ENCODE data around the gene SEC61G. TPM values are rescaled to one million over a fixed set of nuclear protein-coding genes. Genes with fewer than 3 reads are reported as not detected.

Gene SEC61G
- total and polyA plus RNA-seq, 10 of the 15 experiments (the other 5 are each of a cell fraction or from before 2014, with no cell fraction given): 163 to 809 (median 346) TPM

DNA sequence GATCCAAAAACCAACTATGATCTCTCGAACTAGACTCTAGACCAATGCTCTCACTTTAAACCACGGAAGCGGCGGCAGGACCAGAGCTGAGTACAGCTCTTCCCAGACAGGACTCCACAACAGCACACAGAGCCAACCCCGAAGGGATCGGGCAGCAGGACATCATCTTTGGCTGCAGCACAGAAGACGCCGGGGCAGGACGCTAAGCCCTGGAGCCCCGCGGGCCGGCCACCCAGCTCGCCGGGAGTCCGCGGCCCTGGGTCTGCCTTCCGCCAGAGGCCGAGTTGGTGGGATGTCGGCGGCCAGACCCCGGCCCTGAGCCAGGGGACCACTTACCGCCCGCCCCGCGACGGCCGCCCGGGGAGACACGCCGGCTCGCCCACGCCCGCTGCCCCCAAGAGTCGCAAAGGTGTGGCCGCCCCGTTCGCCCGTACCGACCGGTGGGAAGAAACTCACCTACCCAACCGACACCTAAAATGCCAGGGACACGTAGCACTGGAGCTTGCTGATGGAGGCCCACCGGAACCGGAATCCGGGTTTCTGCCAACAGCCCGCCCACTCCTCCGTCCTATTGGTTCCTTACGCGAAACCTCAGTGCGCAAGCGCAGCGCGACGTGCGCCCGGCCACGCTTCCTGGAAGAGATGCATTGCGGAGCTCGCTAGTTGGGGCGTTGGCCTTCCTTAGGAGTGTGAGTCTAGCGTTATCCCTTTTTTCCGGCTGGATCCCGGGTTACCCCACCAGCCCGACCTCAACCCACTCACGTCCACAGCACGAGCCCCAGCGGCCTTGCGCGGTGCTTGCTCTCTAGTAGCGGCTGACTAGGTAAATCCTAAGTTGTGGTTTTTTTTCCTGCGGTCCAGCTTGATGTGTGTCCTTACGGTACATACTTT lies at the start of gene SEC61G (continued):
- TF ChIP-seq, protein P1, sequence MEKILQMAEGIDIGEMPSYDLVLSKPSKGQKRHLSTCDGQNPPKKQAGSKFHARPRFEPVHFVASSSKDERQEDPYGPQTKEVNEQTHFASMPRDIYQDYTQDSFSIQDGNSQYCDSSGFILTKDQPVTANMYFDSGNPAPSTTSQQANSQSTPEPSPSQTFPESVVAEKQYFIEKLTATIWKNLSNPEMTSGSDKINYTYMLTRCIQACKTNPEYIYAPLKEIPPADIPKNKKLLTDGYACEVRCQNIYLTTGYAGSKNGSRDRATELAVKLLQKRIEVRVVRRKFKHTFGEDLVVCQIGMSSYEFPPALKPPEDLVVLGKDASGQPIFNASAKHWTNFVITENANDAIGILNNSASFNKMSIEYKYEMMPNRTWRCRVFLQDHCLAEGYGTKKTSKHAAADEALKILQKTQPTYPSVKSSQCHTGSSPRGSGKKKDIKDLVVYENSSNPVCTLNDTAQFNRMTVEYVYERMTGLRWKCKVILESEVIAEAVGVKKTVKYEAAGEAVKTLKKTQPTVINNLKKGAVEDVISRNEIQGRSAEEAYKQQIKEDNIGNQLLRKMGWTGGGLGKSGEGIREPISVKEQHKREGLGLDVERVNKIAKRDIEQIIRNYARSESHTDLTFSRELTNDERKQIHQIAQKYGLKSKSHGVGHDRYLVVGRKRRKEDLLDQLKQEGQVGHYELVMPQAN (conservative IDR thresholded peaks at IDR 0.05): peak; percentile 29; the same call in 1 of the 2 replicates
- no peak; the same call in none of the 2 replicates for TF ChIP-seq GATAD2B (conservative IDR thresholded peaks at IDR 0.05; ENCODE audit: low read depth)
- no peak for TF ChIP-seq NR2C1 (IDR thresholded peaks at IDR 0.05)
- TF ChIP-seq STAT3 (IDR thresholded peaks at IDR 0.05; ENCODE audit: low read depth, low read length): no peak
- TF ChIP-seq, protein P2, sequence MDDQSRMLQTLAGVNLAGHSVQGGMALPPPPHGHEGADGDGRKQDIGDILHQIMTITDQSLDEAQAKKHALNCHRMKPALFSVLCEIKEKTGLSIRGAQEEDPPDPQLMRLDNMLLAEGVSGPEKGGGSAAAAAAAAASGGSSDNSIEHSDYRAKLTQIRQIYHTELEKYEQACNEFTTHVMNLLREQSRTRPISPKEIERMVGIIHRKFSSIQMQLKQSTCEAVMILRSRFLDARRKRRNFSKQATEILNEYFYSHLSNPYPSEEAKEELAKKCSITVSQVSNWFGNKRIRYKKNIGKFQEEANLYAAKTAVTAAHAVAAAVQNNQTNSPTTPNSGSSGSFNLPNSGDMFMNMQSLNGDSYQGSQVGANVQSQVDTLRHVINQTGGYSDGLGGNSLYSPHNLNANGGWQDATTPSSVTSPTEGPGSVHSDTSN (IDR thresholded peaks at IDR 0.05; ENCODE audit: insufficient replicate concordance, low read depth, low read length): no peak
- TF ChIP-seq, protein P3, sequence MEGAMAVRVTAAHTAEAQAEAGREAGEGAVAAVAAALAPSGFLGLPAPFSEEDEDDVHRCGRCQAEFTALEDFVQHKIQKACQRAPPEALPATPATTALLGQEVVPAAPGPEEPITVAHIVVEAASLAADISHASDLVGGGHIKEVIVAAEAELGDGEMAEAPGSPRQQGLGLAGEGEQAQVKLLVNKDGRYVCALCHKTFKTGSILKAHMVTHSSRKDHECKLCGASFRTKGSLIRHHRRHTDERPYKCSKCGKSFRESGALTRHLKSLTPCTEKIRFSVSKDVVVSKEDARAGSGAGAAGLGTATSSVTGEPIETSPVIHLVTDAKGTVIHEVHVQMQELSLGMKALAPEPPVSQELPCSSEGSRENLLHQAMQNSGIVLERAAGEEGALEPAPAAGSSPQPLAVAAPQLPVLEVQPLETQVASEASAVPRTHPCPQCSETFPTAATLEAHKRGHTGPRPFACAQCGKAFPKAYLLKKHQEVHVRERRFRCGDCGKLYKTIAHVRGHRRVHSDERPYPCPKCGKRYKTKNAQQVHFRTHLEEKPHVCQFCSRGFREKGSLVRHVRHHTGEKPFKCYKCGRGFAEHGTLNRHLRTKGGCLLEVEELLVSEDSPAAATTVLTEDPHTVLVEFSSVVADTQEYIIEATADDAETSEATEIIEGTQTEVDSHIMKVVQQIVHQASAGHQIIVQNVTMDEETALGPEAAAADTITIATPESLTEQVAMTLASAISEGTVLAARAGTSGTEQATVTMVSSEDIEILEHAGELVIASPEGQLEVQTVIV (IDR thresholded peaks at IDR 0.05; ENCODE audit: borderline replicate concordance, partially characterized antibody): peak; percentile 57
- TF ChIP-seq BRCA1 (IDR thresholded peaks at IDR 0.05; ENCODE audit: low read depth, low read length): no peak
- TF ChIP-seq NFYA (IDR thresholded peaks at IDR 0.05; ENCODE audit: borderline replicate concordance, low read depth, low read length): peak; percentile 24; the same call in 1 of the 2 replicates
- TF ChIP-seq NFXL1 (IDR thresholded peaks at IDR 0.05; ENCODE audit: borderline replicate concordance): no peak
- no peak for TF ChIP-seq EP300 (IDR thresholded peaks at IDR 0.05; ENCODE audit: borderline replicate concordance in 1 of 2, control insufficient read depth in 1 of 2, low read depth in 2 of 2, low read length in 2 of 2)
- TF ChIP-seq SRF (IDR thresholded peaks at IDR 0.05; ENCODE audit: low read depth in 2 of 2, low read length in 2 of 2): 0 out of 4 replicates have a peak, but pooled peaks of 1 of the 2 experiments have one; percentile 33
- TF ChIP-seq MYC (IDR thresholded peaks at IDR 0.05; ENCODE audit: insufficient read depth, insufficient read length, insufficient replicate concordance, low read length, severe bottlenecking): no peak
- TF ChIP-seq, protein P4, sequence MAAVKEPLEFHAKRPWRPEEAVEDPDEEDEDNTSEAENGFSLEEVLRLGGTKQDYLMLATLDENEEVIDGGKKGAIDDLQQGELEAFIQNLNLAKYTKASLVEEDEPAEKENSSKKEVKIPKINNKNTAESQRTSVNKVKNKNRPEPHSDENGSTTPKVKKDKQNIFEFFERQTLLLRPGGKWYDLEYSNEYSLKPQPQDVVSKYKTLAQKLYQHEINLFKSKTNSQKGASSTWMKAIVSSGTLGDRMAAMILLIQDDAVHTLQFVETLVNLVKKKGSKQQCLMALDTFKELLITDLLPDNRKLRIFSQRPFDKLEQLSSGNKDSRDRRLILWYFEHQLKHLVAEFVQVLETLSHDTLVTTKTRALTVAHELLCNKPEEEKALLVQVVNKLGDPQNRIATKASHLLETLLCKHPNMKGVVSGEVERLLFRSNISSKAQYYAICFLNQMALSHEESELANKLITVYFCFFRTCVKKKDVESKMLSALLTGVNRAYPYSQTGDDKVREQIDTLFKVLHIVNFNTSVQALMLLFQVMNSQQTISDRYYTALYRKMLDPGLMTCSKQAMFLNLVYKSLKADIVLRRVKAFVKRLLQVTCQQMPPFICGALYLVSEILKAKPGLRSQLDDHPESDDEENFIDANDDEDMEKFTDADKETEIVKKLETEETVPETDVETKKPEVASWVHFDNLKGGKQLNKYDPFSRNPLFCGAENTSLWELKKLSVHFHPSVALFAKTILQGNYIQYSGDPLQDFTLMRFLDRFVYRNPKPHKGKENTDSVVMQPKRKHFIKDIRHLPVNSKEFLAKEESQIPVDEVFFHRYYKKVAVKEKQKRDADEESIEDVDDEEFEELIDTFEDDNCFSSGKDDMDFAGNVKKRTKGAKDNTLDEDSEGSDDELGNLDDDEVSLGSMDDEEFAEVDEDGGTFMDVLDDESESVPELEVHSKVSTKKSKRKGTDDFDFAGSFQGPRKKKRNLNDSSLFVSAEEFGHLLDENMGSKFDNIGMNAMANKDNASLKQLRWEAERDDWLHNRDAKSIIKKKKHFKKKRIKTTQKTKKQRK (IDR thresholded peaks at IDR 0.05; ENCODE audit: low read depth, low read length): no peak
- peak; percentile 94 for TF ChIP-seq NFYB (IDR thresholded peaks at IDR 0.05; ENCODE audit: insufficient read depth, low read depth, low read length)
- TF ChIP-seq EED (IDR thresholded peaks at IDR 0.05; ENCODE audit: low read depth): peak; percentile 25
- no peak for TF ChIP-seq MEF2A (IDR thresholded peaks at IDR 0.05; ENCODE audit: insufficient read depth, low read depth, low read length)
- TF ChIP-seq, protein P5, sequence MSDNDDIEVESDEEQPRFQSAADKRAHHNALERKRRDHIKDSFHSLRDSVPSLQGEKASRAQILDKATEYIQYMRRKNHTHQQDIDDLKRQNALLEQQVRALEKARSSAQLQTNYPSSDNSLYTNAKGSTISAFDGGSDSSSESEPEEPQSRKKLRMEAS (IDR thresholded peaks at IDR 0.05; ENCODE audit: low read depth, low read length): peak; percentile 49; the same call in 1 of the 2 replicates
